Spleen (tissue), 11 donors: ENCODE data around the gene ELMO3. TPM values are rescaled to one million over a fixed set of nuclear protein-coding genes. Genes with fewer than 3 reads are reported as not detected.

Source experiments
- DNase-seq: peaks from one replicate; pipeline ENCODE4 v3.0.0-alpha.2; 2020
- H3K27ac ChIP-seq, 8 donors: fragments of 200-600 bp; sonication (generic) in 7 of 8; 1 replicate in 4 of 8; 2 replicates in 4 of 8; pipeline versions ENCODE4 v1.5.0 to v1.8.0; 2016 to 2021; ENCODE audit warnings: inconsistent platforms in 4 of 8, mild to moderate bottlenecking in 4 of 8, moderate library complexity in 1 of 8
- H3K27me3 ChIP-seq, 7 donors: fragments of 200-600 bp; sonication (generic) in 6 of 7; replicated peaks in 1 of 7; 1 replicate in 4 of 7; 2 replicates in 3 of 7; pipeline versions ENCODE4 v1.5.0 to v1.8.0; 2016 to 2021; ENCODE audit warnings: inconsistent platforms in 3 of 7, mild to moderate bottlenecking in 1 of 7
- H3K36me3 ChIP-seq, 6 donors: fragments of 200-600 bp; sonication (generic) in 5 of 6; 1 replicate in 4 of 6; 2 replicates in 2 of 6; pipeline versions ENCODE4 v1.5.0 to v1.8.0; 2016 to 2021; ENCODE audit warnings: inconsistent platforms in 2 of 6
- H3K4me1 ChIP-seq, 6 donors: fragments of 200-600 bp; sonication (generic) in 5 of 6; 1 replicate in 3 of 6; 2 replicates in 3 of 6; pipeline versions ENCODE4 v1.5.0 to v1.8.0; 2016 to 2021; ENCODE audit warnings: inconsistent platforms in 3 of 6
- H3K4me3 ChIP-seq, 8 donors: fragments of 200-600 bp; sonication (generic) in 7 of 8; 1 replicate in 4 of 8; 2 replicates in 4 of 8; pipeline versions ENCODE4 v1.5.0 to v1.8.0; 2016 to 2021; ENCODE audit warnings: inconsistent platforms in 4 of 8, mild to moderate bottlenecking in 4 of 8, moderate library complexity in 2 of 8
- H3K9me3 ChIP-seq, 8 donors: fragments of 200-600 bp; sonication (generic) in 7 of 8; 1 replicate in 4 of 8; 2 replicates in 4 of 8; pipeline versions ENCODE4 v1.5.0 to v1.8.0; 2016 to 2021; ENCODE audit warnings: inconsistent platforms in 4 of 8
- CTCF ChIP-seq, 11 experiments: fragments of 200-600 bp in 7 of 11; fragments of 450-650 bp in 4 of 11; sonication (generic) in 4 of 11; IDR thresholded peaks in 8 of 11; conservative IDR thresholded peaks in 3 of 11; 1 replicate in 7 of 11; 2 replicates in 4 of 11; pipeline versions ENCODE4 v1.4.0 to v1.8.0; 2016 to 2021; ENCODE audit warnings: antibody characterized with exemption in 11 of 11, inconsistent platforms in 4 of 11, mild to moderate bottlenecking in 1 of 11
- POLR2A ChIP-seq, 3 donors: fragments of 450-650 bp; IDR thresholded peaks; one replicate each; pipeline ENCODE4 v1.5.1; 2017; ENCODE audit warnings: antibody characterized with exemption in 3 of 3, mild to moderate bottlenecking in 1 of 3
- POLR2AphosphoS5 ChIP-seq, 3 donors: sonication (generic); formaldehyde crosslinking; IDR thresholded peaks; one replicate each; pipeline ENCODE4 v1.5.1; 2017; ENCODE audit warnings: antibody characterized with exemption in 3 of 3
- WGBS, 5 donors: extraction: QIAGEN DNeasy Blood & Tissue Kit in 3 of 5; methylation state at CpG; one replicate each; pipeline versions ENCODE4 v1.1.5 to v1.1.7; 2013 to 2018; 5-methylcytosine and 5-hydroxymethylcytosine counted together
- intact Hi-C: fragments of 100-400 bp; cut with DNase I; formaldehyde crosslinking; loops from one replicate; pipeline ENCODE4 v1.15.0; 2023; ENCODE audit warnings: low total_unique reads
- polyA plus RNA-seq, 3 donors: library from polyadenylated mRNA; stranded (reverse); fragments of 200-250 nt; gene quantifications; one replicate each; pipeline ENCODE4 v1.2.1, GENCODE V29; 2013
- total RNA-seq, 7 donors: library from RNA; depleted of rRNA in 3 of 7; stranded (reverse); fragments of >200 nt in 3 of 7; fragmentation: NEBNext Ultra II Directional in 4 of 7; extraction: Animal tissue kit (Norgen Biotek cat#: 25700) in 4 of 7; gene quantifications; one replicate each; pipeline versions ENCODE4 v1.1.0 to v1.2.1, GENCODE V29; 2016 to 2021
- donor health status: healthy with polysubstance abuse.
- donor health status: DM: no; HTN: no; CAD: no; lungs with moderate emphysema.
- donor health status: DM: no; HTN: no; CAD: no.
- donor health status: Bipolar disorder and iron deficiency.
- donor health status: healthy.
- donor health status: DM: no; HTN: no; CAD: no.
- donor health status: DM: yes; HTN: yes; CAD: no.

The ELMO3 gene
- total and polyA plus RNA-seq, 10 donors: 2.8 to 8.7 (median 4.0) TPM

- Histone ChIP-seq H3K9me3 (no peaks in the 10 kb centered on the region), H3K4me1 (peaks cover 29 to 87% (median 51%) of the 10 kb centered on the region in 6 donors), H3K36me3 (peaks cover 0 to 50% (median 41%) of the 10 kb centered on the region in 6 donors), H3K4me3 (peak overlapping the region; percentile 73 to 99 (median 98)), H3K27me3 (peaks cover 0 to under 1% (median 0%) of the 10 kb centered on the region in 7 donors), H3K27ac (peak overlapping the region in 6 of 8 donors; percentile 33 to 95 (median 86))
- no peak for TF ChIP-seq POLR2A (IDR thresholded peaks at IDR 0.05)
- WGBS, 5 donors: 16 to 39% (median 29%) methylated on average over 17 of the region's 17 CpGs
- DNase-seq: no peak
- intact Hi-C loops: no loop called here
Observed at GRCh38 chr16:67192781-67193361, 6.1 kb upstream of the ELMO3 start.

- intact Hi-C loops: no loop called here
- H3K9me3 ChIP-seq: no peaks in the 10 kb centered on the region
- H3K27ac ChIP-seq: peak overlapping the region in 3 of 8 donors; percentile 87 to 95 (median 88)
- peaks cover 0 to 57% (median 47%) of the 10 kb centered on the region in 6 donors for H3K36me3 ChIP-seq
- no peak for TF ChIP-seq POLR2AphosphoS5 (IDR thresholded peaks at IDR 0.05)
- no peak for TF ChIP-seq POLR2A (IDR thresholded peaks at IDR 0.05)
- no peaks in the 10 kb centered on the region for H3K27me3 ChIP-seq
- peaks cover 32 to 89% (median 52%) of the 10 kb centered on the region in 6 donors for H3K4me1 ChIP-seq
- no peak for DNase-seq
- H3K4me3 ChIP-seq: peak overlapping the region in 5 of 8 donors; percentile 73 to 99 (median 95)
Observed at GRCh38 chr16:67193536-67193935, 5.4 kb upstream of the ELMO3 start.

- Histone ChIP-seq H3K27ac (peak overlapping the region in 1 of 8 donors; percentile 95), H3K4me1 (peaks cover 33 to 87% (median 51%) of the 10 kb centered on the region in 6 donors), H3K4me3 (peak overlapping the region in 1 of 8 donors; percentile 3), H3K9me3 (no peaks in the 10 kb centered on the region), H3K27me3 (no peaks in the 10 kb centered on the region), H3K36me3 (peaks cover 0 to 64% (median 53%) of the 10 kb centered on the region in 6 donors)
- no peak for TF ChIP-seq POLR2A (IDR thresholded peaks at IDR 0.05)
- TF ChIP-seq CTCF (IDR thresholded peaks at IDR 0.05 in 8 of 11, conservative IDR thresholded peaks at IDR 0.05 in 3 of 11): no peak
- peak in 1 of 3 donors; percentile 40 for TF ChIP-seq POLR2AphosphoS5 (IDR thresholded peaks at IDR 0.05)
- intact Hi-C loops: no loop called here
- DNase-seq: no peak
- 78 to 97% (median 86%) methylated on average over 3 to 6 of the region's 6 CpGs for WGBS, 5 donors
Observed at GRCh38 chr16:67194260-67194659, 4.7 kb upstream of the ELMO3 start.

- Histone ChIP-seq H3K4me1 (peaks cover 31 to 85% (median 50%) of the 10 kb centered on the region in 6 donors), H3K4me3 (no peak overlapping the region), H3K27ac (no peak overlapping the region), H3K27me3 (no peaks in the 10 kb centered on the region), H3K36me3 (peaks cover 0 to 78% (median 61%) of the 10 kb centered on the region in 6 donors), H3K9me3 (no peaks in the 10 kb centered on the region)
- intact Hi-C loops: no loop called here
- WGBS, 5 donors: 80 to 89% (median 88%) methylated on average over 5 of the region's 5 CpGs
- peak in 1 of 3 donors; percentile 14 for TF ChIP-seq POLR2AphosphoS5 (IDR thresholded peaks at IDR 0.05)
- no peak for TF ChIP-seq CTCF (IDR thresholded peaks at IDR 0.05 in 8 of 11, conservative IDR thresholded peaks at IDR 0.05 in 3 of 11)
- no peak for DNase-seq
Observed at GRCh38 chr16:67195676-67196075, 3.3 kb upstream of the ELMO3 start.

DNA sequence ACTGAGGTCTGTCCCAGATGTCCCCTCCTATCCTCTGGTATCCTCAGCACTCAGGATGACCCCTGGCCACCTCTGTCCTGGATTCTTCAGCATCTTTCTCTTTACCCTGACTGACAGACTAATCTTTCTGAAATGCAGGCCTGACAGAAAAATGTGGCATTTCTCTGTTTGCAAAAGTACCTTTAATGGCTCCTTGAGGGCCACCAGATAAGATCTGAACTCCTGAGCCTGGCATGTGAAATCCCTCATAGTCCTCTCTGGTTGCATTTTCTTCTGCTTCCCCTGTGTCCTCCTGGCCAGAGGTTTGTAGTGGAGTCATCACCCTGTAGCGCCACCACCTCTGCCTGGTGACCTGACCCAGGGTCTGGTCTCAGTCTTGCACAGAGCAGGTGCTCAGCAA lies 2.0 kb upstream of the ELMO3 start:
- Histone ChIP-seq H3K27ac (no peak overlapping the region), H3K9me3 (no peaks in the 10 kb centered on the region), H3K4me1 (peaks cover 19 to 73% (median 39%) of the 10 kb centered on the region in 6 donors), H3K36me3 (peaks cover 0 to 90% (median 72%) of the 10 kb centered on the region in 6 donors), H3K4me3 (no peak overlapping the region), H3K27me3 (no peaks in the 10 kb centered on the region)
- intact Hi-C loops: no loop called here
- no peak for DNase-seq
- WGBS, 5 donors: 80 to 100% (median 96%) methylated on average over 1 of the region's 1 CpG
- TF ChIP-seq POLR2AphosphoS5 (IDR thresholded peaks at IDR 0.05): no peak
- TF ChIP-seq CTCF (IDR thresholded peaks at IDR 0.05 in 8 of 11, conservative IDR thresholded peaks at IDR 0.05 in 3 of 11): no peak
- TF ChIP-seq POLR2A (IDR thresholded peaks at IDR 0.05): no peak
